ENCODE data around the gene NF2. TPM values are rescaled to one million over a fixed set of nuclear protein-coding genes. Genes with fewer than 3 reads are reported as not detected.
A peak's percentile ranks its signal among the peaks of the same experiment; 100 is the strongest.

The NF2 gene
- total RNA-seq, 1 experiment from 2014 or later = 113 TPM

GRCh38 chr22:29623059-29623458, 19.6 kb downstream of the NF2 start:
- Histone ChIP-seq H4K20me1 (ENCODE audit: low read length) (no peaks in the 10 kb centered on the region), H3K27me3 (ENCODE audit: low read length) (no peaks in the 10 kb centered on the region), H3K9me2 (replicated peaks; ENCODE audit: low read length) (no peaks in the 10 kb centered on the region), H3K79me2 (ENCODE audit: low read length) (peaks cover 85% of the 10 kb centered on the region), H3K36me3 (ENCODE audit: low read depth, low read length) (0 out of 2 replicates have a peak, but pooled peaks cover under 1% of the 10 kb centered on the region), H2AFZ (ENCODE audit: low read length) (no peak overlapping the region), H3K4me3 (ENCODE audit: low read length) (no peak overlapping the region), H3K4me2 (ENCODE audit: low read length) (peak overlapping the region; percentile 37), H3K9me3 (ENCODE audit: low read length) (no peaks in the 10 kb centered on the region), H3K27ac (ENCODE audit: low read length) (peak overlapping the region; percentile 88), H3K9ac (ENCODE audit: low read length) (peak overlapping the region; percentile 33), H3F3A (ENCODE audit: low read length, unreplicated experiment) (peaks cover 23% of the 10 kb centered on the region), H3K4me1 (ENCODE audit: insufficient read depth, low read length) (peaks cover 89% of the 10 kb centered on the region)
- ATAC-seq (no peak), DNase-seq (no peak)
- intact Hi-C loops (cut with micrococcal nuclease) = no loop called here
- POLR2A ChIA-PET (ENCODE audit: unreplicated experiment) = no interaction called here
- BruUV-seq (replicated peaks) = no TSS peak
- TF ChIP-seq CTCF (conservative IDR thresholded peaks at IDR 0.05; ENCODE audit: low read depth, low read length) (no peak), EZH2 (IDR thresholded peaks at IDR 0.05; ENCODE audit: low read length, unreplicated experiment) (no peak), EZH2phosphoT487 (IDR thresholded peaks at IDR 0.05; ENCODE audit: borderline replicate concordance, low read length) (no peak)
- CTCF ChIA-PET = interaction anchor here (0.6 kb wide), 1 partner anchor 33 kb away, joined by 5 read pairs; no protein-coding TSS in a partner anchor

- DNase-seq (peak; percentile 19), ATAC-seq (no peak)
- ChIA-PET CTCF (interaction anchor here (0.6 kb wide), 1 partner anchor 34 kb away, joined by 5 read pairs; no protein-coding TSS in a partner anchor), POLR2A (ENCODE audit: unreplicated experiment) (no interaction called here)
- H3K79me2 ChIP-seq (ENCODE audit: low read length) = peaks cover 85% of the 10 kb centered on the region
- no peaks in the 10 kb centered on the region for H3K9me3 ChIP-seq (ENCODE audit: low read length)
- peaks cover 87% of the 10 kb centered on the region for H3K4me1 ChIP-seq (ENCODE audit: insufficient read depth, low read length)
- H3K36me3 ChIP-seq (ENCODE audit: low read depth, low read length) = 0 out of 2 replicates have a peak, but pooled peaks cover 2% of the 10 kb centered on the region
- H3F3A ChIP-seq (ENCODE audit: low read length, unreplicated experiment) = peaks cover 19% of the 10 kb centered on the region
- no peak for TF ChIP-seq EZH2phosphoT487 (IDR thresholded peaks at IDR 0.05; ENCODE audit: borderline replicate concordance, low read length)
- no peak for TF ChIP-seq EZH2 (IDR thresholded peaks at IDR 0.05; ENCODE audit: low read length, unreplicated experiment)
- TF ChIP-seq CTCF (conservative IDR thresholded peaks at IDR 0.05; ENCODE audit: low read depth, low read length) = no peak
- H3K27me3 ChIP-seq (ENCODE audit: low read length) = no peaks in the 10 kb centered on the region
- no peak overlapping the region for H3K4me3 ChIP-seq (ENCODE audit: low read length)
- H3K9me2 ChIP-seq (replicated peaks; ENCODE audit: low read length) = no peaks in the 10 kb centered on the region
- H3K9ac ChIP-seq (ENCODE audit: low read length) = peak overlapping the region; percentile 33; the same call in 1 of the 2 replicates
- H3K4me2 ChIP-seq (ENCODE audit: low read length) = peak overlapping the region; percentile 37
- no peaks in the 10 kb centered on the region for H4K20me1 ChIP-seq (ENCODE audit: low read length)
- H3K27ac ChIP-seq (ENCODE audit: low read length) = peak overlapping the region; percentile 88
- intact Hi-C loops (cut with micrococcal nuclease) = no loop called here
- H2AFZ ChIP-seq (ENCODE audit: low read length) = no peak overlapping the region
- no TSS peak for BruUV-seq (replicated peaks)
Observed at GRCh38 chr22:29623553-29624169, 20.2 kb downstream of the NF2 start.
